ENCODE data around the gene CCDC80.

GRCh38 chr3:112685420-112685819 is 44.5 kb upstream of the CCDC80 start:
- TF ChIP-seq EZH2 (IDR thresholded peaks at IDR 0.05) (no peak), POLR2AphosphoS5 (IDR thresholded peaks at IDR 0.05; ENCODE audit: borderline replicate concordance, low read depth, low read length) (no peak), FOXP2 (optimal IDR thresholded peaks at IDR 0.05; ENCODE audit: control extremely low read depth, extremely low read length, insufficient read depth) (no peak)
